NCI-H2227 (cell line): ENCODE results near the gene TFPI.
"Not testable (repeated sequence)": the region's sequence is repeated elsewhere in the genome, so short reads cannot be mapped to it uniquely, and the experiment has no call there.

Experiments
- DNase-seq: peaks from one replicate; lab custom pipeline; 2025; ENCODE audit not compliant: unreplicated experiment; lab: John Stamatoyannopoulos, UW

TFPI gene

DNA sequence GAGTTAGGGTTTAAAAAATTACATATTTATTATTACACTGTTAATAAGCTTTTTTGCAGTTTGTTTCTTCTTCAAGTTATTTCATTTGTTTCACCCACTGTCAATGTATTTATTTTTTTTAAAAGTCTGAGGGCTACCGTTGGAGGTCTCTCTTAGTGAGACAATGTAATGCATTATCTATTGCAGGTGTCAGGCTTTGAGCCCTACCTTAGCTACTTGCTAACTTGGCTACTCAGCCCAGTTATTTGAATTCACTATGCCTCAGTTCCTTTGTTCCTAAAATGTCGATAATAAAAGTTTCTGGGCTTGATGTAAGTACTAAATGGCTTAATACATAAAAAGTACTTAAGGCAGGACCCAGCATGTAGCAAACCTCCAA is 458 bp upstream of the TFPI start:
- no peak for DNase-seq

DNA sequence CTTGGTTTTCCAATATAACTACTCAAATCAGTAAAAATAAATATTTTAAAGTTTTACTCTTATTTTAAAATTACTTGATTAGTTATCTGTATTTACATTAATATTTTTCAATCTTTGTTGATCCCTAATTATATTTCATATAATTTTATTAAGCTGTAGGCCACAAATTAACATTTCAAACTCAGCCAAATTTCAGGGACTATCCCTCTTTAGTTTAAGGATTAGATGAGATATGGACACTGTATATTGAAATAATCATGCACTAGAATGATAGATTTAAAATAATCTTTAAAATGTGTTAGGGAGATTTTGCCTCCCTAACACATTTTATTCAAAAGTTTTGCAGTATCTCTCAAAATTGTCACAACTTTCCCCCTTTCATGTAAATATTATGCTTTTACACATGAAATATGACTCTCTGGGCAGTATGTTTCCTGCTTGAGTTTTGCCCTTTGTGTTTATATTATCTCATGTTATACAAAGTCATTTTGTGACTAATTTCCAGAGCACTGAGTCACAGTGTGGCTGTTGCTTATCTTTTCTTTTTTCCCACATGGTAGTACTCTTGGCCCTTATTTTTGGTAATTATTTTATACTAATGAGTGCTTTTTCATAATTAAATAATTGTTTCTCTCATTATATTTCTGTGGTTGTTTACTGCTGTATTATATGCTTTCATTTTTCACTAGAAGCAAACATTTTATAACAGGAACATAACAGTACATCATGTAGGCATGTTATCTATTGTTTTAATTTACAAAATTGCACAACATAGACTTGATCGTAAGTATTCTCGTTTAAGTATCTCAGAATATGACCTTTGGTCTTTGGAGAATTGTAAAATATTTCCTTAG is 1.2 kb downstream of the TFPI start:
- no peak for DNase-seq

DNA sequence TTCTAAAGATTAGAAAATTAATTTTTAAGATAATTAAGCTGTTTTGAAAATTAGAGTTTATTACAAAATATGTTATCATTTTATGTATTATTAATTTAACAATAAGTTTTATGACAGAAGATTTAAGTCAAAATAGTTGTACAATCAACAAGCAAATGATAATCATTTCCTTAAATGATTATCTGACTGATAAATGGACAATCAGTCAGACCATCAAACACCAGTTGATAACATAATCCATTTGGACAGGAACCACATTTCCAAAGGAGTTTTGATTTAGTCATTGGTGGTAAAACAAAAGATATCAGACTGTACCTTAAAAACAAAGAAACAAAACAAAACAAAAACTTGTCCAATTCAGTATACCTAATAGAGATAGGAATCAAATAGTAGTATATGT is 1.9 kb downstream of the TFPI start:
- no peak for DNase-seq

DNA sequence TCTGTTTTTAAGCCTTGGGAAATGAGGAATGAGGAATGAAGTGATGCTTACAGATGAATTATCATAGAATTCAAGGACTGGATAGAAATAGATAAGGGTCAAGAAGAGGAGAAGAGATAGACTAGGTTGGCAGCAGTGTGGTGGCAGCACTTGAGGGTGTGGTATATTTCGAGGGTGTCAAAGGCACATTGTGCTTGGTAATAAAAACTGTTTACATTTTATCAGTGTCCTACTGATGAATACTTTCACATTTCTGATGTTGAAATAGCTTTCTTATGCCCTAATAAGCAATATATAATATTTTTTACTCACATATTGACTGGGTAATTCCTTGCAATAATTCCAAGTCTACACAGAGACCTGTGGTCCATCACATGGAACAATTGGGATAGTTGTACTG is 3.4 kb downstream of the TFPI start:
- no peak for DNase-seq

DNA sequence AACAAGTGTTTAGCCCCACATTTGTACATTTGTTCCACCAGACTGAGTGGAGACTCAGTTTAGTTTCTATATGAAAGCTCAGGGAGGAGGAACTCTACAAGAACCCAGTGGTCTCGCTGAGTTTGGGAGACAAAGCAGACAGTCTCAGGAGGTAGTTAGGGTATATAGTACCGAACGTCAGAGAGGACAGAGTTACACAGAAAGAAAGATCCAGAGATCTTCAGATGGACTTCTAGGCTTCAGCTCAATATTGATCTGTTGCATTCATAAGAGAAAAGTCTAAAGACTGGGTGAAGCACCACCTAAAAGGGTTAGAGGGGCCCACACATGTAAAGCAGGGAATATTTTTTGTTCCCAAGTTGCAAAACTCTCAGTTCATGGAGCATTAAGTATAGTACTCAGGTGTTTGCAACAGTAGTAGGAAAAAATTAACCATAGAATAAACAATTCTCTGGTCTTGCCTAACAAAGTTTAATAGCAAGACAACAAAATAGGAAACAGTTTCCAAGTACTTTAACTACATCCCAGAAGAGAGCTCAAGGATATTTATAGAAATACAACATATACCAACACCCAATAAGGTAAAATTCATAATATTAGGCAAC is 4.2 kb downstream of the TFPI start:
- DNase-seq: no peak

DNA sequence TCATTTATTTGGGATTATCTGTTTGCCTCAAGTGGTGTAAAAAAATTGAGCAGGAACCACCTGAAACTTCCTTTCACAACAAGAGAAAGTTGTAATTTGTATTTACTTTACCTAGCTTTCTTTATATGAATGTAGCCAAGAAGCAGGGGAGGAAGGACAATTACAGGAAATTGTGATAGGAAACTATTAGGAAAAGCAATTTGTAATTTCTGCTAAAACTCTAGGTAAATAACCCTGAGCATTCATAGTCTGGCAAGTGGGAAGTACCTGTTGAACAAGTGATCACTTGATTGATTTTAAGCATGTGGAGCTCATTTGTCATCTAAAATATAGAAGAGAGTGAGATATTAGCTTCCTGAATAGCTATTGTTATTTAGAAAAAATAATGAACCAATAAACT is 5.0 kb downstream of the TFPI start:
- DNase-seq: no peak

DNA sequence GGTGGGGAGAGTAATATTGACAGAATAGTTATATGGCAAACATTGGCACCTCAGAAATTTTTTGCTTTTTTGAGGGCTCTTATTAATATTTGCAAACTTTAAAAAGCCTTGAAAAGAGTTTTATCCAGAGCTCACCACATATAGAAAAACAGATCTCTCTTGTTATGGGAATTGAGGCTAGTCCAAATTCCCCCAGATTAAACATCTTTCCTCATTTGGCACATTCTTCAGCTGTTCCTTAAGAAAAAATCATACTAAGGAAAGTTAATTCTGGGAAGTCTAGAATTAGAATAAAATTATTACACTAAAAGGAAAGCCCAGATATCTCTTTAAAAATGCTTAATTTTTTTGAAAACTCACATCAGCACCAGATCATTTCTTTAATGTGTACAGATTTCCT is 5.6 kb downstream of the TFPI start:
- DNase-seq: no peak

DNA sequence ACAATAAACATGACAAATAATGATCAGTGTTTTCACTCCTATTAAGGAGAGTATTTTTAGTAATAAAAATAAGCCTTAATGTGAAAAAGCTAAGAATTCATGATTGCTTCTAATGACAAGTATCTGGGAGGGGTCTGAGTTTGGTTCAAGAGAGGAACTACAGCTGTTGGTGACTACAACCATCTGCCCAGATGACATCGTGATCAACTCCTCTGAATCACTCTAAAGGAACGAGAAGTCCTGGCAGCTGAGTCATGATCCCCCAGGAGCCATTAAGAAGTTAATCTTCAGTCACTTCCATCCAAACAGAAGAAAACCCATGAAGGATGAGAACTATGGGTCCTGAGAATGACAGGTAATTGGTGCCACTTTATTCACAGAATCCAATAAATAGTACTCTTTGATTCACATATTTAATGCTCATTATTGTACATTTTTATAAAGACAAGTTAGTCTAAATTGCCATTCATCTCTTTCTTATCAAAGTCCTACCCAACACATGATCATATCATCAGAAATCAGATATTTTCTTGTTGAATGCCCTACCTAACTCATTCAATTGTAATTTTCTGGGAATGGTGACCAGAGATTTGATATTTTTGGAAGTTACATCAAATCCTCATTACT is 6.8 kb downstream of the TFPI start:
- no peak for DNase-seq

DNA sequence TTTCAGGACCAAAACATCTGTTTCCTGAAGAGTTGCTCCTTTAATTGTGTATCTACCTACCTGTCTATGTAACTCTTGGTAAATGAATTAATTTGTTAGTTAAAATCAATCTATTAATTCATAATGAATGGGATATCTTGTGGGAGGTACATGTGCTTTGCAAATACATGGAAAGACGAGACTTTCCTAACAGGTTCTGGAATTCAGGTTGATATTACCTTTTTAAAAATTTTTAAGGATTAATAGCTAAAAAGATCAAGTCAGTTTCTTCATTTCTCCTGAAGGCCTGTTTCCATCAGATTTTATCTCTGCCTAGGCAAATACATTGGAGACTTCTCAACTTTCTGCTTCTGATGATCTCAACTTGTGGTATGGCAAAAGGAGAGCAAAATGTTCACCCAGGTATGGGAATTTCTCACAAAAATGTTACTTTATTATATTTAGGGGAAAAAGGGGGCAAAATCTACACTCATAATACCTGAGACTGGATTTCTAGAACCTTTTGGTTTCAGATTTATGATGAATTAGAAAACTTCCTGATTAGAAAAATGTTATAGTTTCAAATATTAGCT is 7.4 kb downstream of the TFPI start:
- no peak for DNase-seq

DNA sequence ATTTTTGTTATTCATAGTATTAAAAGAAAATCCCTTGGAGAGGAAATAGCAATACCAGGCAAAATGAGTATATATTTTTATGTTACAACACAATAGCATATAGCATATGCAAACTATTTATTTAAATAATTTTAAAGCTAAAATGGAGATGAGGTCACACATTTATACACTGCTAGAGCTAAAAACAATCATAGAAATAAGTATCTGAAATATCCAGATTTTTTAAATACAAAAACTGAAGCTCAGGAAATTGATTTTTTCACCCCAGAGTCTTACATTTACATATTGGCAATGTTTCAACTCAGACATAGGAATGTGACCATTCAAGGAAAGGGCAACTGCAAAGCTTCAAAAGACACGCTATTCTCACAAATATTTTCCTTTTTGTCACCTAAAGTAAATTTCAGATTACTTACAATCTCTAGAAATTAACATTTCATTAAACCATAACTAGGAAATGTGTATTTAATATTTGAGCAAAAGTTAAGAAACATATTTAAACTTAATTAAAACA is 8.9 kb downstream of the TFPI start:
- no peak for DNase-seq

DNA sequence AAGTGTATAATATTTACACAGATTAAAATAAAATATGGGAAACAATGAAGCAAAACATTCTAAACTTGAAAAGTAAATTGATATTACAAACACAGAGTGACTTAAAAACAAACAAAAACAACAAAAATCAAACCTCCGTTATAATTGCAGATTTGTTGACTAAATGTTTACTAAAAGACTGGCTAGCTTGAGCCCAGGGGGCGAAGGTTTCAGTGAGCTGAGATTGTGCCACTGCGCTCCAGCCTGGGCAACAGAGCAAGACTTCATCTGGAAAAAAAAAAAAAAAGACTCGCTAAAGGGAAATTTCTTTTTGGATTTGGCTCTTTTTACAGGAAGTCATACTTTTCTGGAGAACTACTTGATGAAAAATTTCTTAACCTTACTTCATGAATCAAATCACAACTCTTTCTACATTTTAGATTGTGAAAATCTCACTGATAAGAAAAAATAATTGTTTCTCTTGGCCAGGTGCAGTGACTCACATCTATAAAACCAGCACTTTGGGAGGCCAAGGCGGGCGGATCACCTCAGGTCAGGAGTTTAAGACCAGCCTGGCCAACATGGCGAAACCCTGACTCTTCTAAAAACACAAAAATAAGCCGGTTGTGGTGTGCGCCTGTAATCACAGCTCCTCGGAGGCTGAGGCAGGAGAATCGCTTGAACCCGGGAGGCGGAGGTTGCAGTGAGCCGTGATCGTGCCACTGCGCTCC is 9.7 kb downstream of the TFPI start:
- DNase-seq: no peak

DNA sequence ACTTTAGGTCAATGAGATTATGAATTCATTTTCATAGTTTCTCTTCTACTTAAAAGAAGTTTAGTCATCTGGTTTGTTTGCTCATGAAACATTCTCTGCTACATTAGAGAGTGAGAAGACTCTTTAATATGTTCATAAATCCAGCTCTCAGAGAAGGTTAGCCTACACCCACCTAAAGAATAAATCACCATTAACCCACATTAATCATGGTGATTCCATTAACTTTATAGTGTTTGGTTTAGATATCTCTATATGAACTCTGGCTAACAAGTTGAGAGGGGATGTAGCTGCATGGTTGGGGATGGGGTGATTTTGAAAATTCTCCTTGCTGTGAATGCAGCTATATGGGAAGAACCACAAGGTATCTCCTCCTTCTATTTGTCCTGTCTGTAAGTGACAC is 10.7 kb downstream of the TFPI start:
- no peak for DNase-seq

DNA sequence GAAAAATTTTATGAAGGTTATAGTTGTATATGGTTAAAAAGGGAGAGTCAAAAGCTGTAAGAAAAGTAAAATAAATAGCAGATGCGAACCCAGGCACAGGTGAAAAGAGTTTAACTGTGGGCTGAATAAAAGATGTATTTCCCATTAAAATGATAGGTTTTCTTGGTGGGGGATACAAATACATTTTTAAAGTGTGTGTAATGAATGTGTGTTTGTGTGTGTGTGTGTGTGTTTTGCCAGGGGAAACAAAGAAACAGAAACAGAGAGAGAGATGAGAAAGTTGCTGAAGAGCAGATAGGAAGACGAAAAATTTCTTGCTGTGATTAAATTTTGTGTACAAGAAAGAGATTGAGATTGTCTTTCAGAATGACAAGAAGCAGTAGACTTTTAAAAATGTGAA is 12.1 kb downstream of the TFPI start:
- DNase-seq: no peak

DNA sequence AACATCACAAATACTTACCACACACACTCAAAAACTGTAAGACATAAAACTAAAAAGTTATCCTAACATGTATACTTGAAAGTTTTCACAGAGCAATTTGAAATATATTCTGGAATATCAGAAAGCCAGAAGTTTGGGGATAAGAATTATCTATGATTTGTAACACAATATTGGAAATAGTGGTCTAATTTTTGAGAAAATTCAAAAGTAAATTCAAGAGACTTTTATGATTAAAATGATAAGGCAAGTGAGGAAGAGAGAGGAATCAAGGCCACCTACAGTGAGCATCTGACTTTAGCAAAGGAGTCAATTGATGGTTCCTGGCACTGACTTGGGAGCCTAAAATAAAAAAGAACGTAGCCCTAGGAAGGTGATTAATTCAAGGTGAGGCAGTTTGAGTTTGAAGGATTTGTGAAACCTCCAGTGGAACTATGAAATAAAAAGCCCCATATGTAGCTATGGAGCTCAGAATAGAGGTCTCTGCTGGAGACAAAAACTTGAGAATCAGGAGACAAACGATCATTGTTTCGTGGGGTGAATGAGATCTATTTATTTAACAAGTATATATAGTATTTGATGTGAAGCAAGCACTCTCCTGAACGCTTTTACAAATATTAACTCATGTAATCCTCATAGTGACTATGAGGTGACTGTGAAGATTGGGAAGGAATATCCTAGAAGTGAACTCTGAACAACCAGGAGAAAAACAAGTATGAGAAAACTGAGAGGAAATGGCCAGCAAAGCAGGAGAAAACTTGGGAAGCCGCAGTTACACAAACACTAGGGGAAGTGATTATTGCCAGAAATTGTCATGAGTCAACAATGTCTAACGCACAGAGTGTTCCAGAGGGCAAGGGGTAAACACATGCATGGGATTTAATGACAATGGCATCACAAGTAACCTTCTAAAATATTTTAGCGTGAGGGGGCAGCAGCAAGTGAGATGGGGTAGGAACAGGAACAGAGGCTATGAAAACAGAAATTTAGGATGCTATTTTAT is 12.8 kb downstream of the TFPI start:
- DNase-seq: no peak

DNA sequence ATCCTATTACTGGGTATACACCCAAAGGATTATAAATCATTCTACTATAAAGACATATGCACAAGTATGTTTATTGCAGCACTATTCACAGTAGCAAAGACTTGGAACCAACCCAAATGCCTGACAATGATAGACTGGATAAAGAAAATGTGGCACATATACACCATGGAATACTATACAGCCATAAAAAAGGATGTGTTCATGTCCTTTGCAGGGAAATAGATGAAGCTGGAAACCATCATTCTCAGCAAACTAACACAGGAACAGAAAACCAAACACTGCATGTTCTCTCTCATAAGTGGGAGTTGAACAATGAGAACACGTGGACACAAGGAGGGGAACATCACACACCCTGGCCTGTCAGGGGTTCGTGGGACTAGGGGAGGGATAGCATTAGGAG is 16.0 kb downstream of the TFPI start:
- DNase-seq: not testable (repeated sequence)

DNA sequence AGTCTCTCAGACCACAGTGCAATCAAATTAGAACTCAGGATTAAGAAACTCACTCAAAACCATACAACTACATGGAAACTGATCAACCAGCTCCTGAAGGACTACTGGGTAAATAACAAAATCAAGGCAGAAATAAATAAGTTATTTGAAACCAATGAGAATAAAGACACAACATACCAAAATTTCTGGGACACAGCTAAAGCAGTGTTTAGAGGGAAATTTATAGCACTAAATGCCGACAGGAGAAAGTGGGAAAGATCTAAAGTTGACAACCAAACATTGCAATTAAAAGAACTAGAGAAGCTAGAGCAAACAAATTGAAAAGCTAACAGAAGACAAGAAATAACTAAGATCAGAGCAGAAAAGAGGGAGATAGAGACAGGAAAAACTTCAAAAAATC is 18.9 kb downstream of the TFPI start:
- not testable (repeated sequence) for DNase-seq

DNA sequence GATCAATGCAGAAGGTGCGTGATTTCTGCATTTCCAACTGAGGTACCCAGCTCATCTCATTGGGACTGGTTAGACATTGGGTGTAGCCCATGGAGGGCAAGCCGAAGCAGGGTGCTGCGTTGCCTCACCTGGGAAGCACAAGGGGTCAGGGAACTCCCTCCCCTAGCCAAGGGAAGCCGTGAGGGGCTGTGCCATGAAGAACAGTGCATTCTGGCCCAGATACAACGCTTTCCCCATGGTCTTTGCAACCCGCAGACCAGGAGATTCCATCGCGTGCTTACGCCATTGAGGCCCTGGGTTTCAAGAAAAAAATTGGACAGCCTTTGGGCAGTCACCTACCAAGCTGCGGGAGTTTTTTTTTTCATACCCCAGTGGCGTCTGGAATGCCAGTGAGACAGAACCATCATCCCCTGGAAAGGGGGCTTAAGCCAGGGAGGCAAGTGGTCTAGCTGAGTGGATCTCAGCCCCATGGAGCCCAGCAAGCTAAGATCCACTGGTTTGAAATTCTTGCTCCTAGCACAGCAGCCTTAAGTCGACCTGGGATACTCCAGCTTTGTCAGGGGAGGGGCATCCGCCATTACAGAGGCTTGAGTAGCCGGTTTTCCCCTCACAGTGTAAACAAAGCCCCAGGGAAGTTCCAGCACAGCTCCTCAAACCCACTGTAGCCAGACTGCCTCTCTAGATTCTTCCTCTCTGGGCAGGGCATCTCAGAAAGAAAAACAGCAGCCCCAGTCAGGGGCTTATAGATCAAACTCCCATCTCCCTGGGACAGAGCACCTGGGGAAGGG is 21.7 kb downstream of the TFPI start:
- DNase-seq: no peak

DNA sequence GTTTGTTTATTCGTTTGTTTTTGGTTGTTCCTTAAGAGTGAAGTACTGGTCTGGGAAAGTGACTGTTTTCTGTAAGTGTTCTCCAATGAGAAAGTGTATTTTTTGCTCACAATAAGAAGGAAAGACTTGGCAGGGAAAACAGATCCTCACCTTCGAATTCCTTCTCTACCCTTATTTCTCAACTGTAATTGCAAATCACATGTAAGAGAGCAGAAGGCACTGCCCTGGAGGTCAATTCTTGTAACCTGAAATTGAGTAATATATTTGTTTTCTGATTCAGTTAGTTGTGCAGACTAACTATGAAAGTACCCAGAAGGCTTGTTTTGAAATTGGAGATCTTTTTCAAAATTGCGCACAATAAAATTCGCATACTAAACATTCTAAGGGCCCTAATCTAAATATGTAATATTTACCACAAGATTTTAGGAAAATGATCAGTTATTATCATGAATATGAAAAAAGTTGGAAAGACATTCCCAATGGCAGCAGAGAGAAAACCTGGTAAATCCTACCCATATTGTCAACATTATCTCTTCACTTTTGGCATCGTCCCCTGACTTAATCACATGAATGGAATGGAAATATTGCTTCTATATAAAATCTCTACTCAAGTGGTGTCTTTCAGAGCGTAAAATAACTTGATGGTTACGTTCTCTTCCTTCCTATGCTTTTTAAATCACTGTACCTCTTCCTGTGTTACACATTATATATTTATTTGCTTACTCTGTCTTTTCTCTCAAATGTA is 24.1 kb downstream of the TFPI start:
- no peak for DNase-seq
